ENCODE measurements around the gene CNPY3.
A peak's percentile ranks its signal among the peaks of the same experiment; 100 is the strongest.

CNPY3 gene

GRCh38 chr6:42907336-42907735 lies 21.9 kb upstream of the CNPY3 start (continued):
- TF ChIP-seq ZNF140 (tag by site-specific recombination; IDR thresholded peaks at IDR 0.05) (no peak), ZNF621 (tag by site-specific recombination; IDR thresholded peaks at IDR 0.05) (no peak), ZNF660 (tag by site-specific recombination; IDR thresholded peaks at IDR 0.05) (no peak)

- Histone ChIP-seq H3K36me3 (ENCODE audit: control insufficient read depth in 2 of 2, insufficient read depth in 1 of 2, low read length in 2 of 2) (no peaks in the 10 kb centered on the region), H3K4me1 (ENCODE audit: control insufficient read depth, insufficient read depth, low read length) (no peaks in the 10 kb centered on the region), H3K27ac (ENCODE audit: extremely low read depth, low read depth, low read length) (no peak overlapping the region), H3K4me3 (ENCODE audit: low read depth, low read length) (no peak overlapping the region), H3K9me3 (ENCODE audit: control insufficient read depth, insufficient read depth, low read depth, low read length) (no peaks in the 10 kb centered on the region)
- TF ChIP-seq ZFP37 (tag by site-specific recombination; IDR thresholded peaks at IDR 0.05) (no peak), KLF1 (tag by site-specific recombination; IDR thresholded peaks at IDR 0.05) (peak; percentile 37; the same call in 1 of the 2 replicates), ZBTB11 (tag by site-specific recombination; conservative IDR thresholded peaks at IDR 0.05; ENCODE audit: low read depth) (no peak), ZNF239 (tag by site-specific recombination; IDR thresholded peaks at IDR 0.05) (no peak), EGR2 (tag by site-specific recombination; IDR thresholded peaks at IDR 0.05; ENCODE audit: low read depth) (peak; percentile 68), ZNF18 (tag by site-specific recombination; IDR thresholded peaks at IDR 0.05) (no peak), ZFHX2 (tag by site-specific recombination; conservative IDR thresholded peaks at IDR 0.05) (peak; percentile 79)
- POLR2A ChIA-PET = interaction anchor here (0.6 to 0.7 kb wide), 3 partner anchors 92 to 740 kb away, joined by 3 to 4 read pairs (median 3); no protein-coding TSS in a partner anchor
- CTCF ChIA-PET = interaction anchor here (0.5 to 2.6 kb wide), 5 partner anchors 9 to 833 kb away, joined by 3 to 25 read pairs (median 4); no protein-coding TSS in a partner anchor
Measured at GRCh38 chr6:42909835-42910234, 19.4 kb upstream of the CNPY3 start.

- no peak overlapping the region for H3K4me3 ChIP-seq (ENCODE audit: low read depth, low read length)
- no peaks in the 10 kb centered on the region for H3K36me3 ChIP-seq (ENCODE audit: control insufficient read depth in 2 of 2, insufficient read depth in 1 of 2, low read length in 2 of 2)
- no peaks in the 10 kb centered on the region for H3K9me3 ChIP-seq (ENCODE audit: control insufficient read depth, insufficient read depth, low read depth, low read length)
- ChIA-PET CTCF (interaction anchor here (1.1 to 2.6 kb wide), 2 partner anchors 10 to 232 kb away, joined by 4 to 25 read pairs; no protein-coding TSS in a partner anchor), POLR2A (interaction anchor here (0.6 to 0.7 kb wide), 2 partner anchors 103 to 143 kb away, joined by 4 to 5 read pairs; partner anchors contain the start of gene KLHDC3)
- TF ChIP-seq ZNF16 (tag by site-specific recombination; IDR thresholded peaks at IDR 0.05; ENCODE audit: low read depth) (no peak), ZNF211 (tag by site-specific recombination; IDR thresholded peaks at IDR 0.05; ENCODE audit: low read depth) (no peak), ZSCAN23 (tag by site-specific recombination; IDR thresholded peaks at IDR 0.05) (no peak)
- H3K27ac ChIP-seq (ENCODE audit: extremely low read depth, low read depth, low read length) = no peak overlapping the region
- H3K4me1 ChIP-seq (ENCODE audit: control insufficient read depth, insufficient read depth, low read length) = no peaks in the 10 kb centered on the region
Measured at GRCh38 chr6:42911171-42912021, 17.9 kb upstream of the CNPY3 start.

- no peaks in the 10 kb centered on the region for H3K36me3 ChIP-seq (ENCODE audit: control insufficient read depth in 2 of 2, insufficient read depth in 1 of 2, low read length in 2 of 2)
- H3K4me1 ChIP-seq (ENCODE audit: control insufficient read depth, insufficient read depth, low read length) = no peaks in the 10 kb centered on the region
- ChIA-PET POLR2A (interaction anchor here (0.7 to 2.6 kb wide), 4 partner anchors 15 to 402 kb away, joined by 3 to 18 read pairs (median 6); partner anchors contain the start of genes CNPY3 and KLHDC3), CTCF (interaction anchor here (0.6 to 1.9 kb wide), 6 partner anchors 9 to 229 kb away, joined by 3 to 11 read pairs (median 8); partner anchors contain the start of gene CNPY3)
- no peak overlapping the region for H3K27ac ChIP-seq (ENCODE audit: extremely low read depth, low read depth, low read length)
- no peaks in the 10 kb centered on the region for H3K9me3 ChIP-seq (ENCODE audit: control insufficient read depth, insufficient read depth, low read depth, low read length)
- H3K4me3 ChIP-seq (ENCODE audit: low read depth, low read length) = no peak overlapping the region
- TF ChIP-seq ZSCAN23 (tag by site-specific recombination; IDR thresholded peaks at IDR 0.05) (no peak), ZNF335 (tag by site-specific recombination; conservative IDR thresholded peaks at IDR 0.05) (peak; percentile 40; the same call in 1 of the 2 replicates), SP2 (tag by site-specific recombination; IDR thresholded peaks at IDR 0.05) (no peak), ZNF654 (tag by site-specific recombination; IDR thresholded peaks at IDR 0.05; ENCODE audit: low read depth) (no peak), ZNF792 (tag by site-specific recombination; IDR thresholded peaks at IDR 0.05) (no peak), ZNF280C (tag by site-specific recombination; IDR thresholded peaks at IDR 0.05) (no peak), ZNF558 (tag by site-specific recombination; IDR thresholded peaks at IDR 0.05) (no peak), BCL11A (tag by site-specific recombination; IDR thresholded peaks at IDR 0.05; ENCODE audit: low read depth) (no peak), ZNF157 (tag by site-specific recombination; IDR thresholded peaks at IDR 0.05) (no peak), ZNF48 (tag by site-specific recombination; IDR thresholded peaks at IDR 0.05) (no peak)
Measured at GRCh38 chr6:42914546-42914945, 14.7 kb upstream of the CNPY3 start.
